CD14-positive monocyte (primary cell): ENCODE measurements around the gene FBRS. TPM values are rescaled to one million over a fixed set of nuclear protein-coding genes. Genes with fewer than 3 reads are reported as not detected.
A peak's percentile ranks its signal among the peaks of the same experiment; 100 is the strongest.

Experiments
- DNase-seq, 3 donors: peaks; one replicate each; pipeline ENCODE4 v3.0.0-alpha.2; 2011 to 2022
- H2AFZ ChIP-seq: 2 replicates; pipeline ENCODE4 v1.6.0; 2012; ENCODE audit warnings: mild to moderate bottlenecking, low read depth, low read length, inconsistent platforms; ENCODE audit not compliant: insufficient read depth, poor library complexity, severe bottlenecking
- H3K27ac ChIP-seq, 2 donors: 1 replicate in 1 of 2; 2 replicates in 1 of 2; pipeline ENCODE4 v1.5.1; 2012 to 2013; ENCODE audit warnings: low read length in 2 of 2, control low read depth in 1 of 2, inconsistent platforms in 1 of 2, low read depth in 1 of 2, mild to moderate bottlenecking in 1 of 2
- H3K27me3 ChIP-seq, 2 donors: one replicate each; pipeline versions ENCODE4 v1.6.0 to v1.6.1; 2011 to 2013; ENCODE audit warnings: low read length in 2 of 2; ENCODE audit not compliant: control insufficient read depth in 2 of 2, insufficient read depth in 2 of 2
- H3K36me3 ChIP-seq, 2 donors: replicated peaks in 1 of 2; 1 replicate in 1 of 2; 2 replicates in 1 of 2; pipeline versions ENCODE4 v1.5.1 to v1.6.1; 2012 to 2013; ENCODE audit warnings: low read length in 2 of 2, control low read depth in 1 of 2, inconsistent platforms in 1 of 2, mild to moderate bottlenecking in 1 of 2; ENCODE audit not compliant: insufficient read depth in 2 of 2, control insufficient read depth in 1 of 2
- H3K4me1 ChIP-seq, 2 donors: 1 replicate in 1 of 2; 2 replicates in 1 of 2; pipeline versions ENCODE4 v1.5.1 to v1.6.1; 2012 to 2013; ENCODE audit warnings: low read length in 2 of 2, control low read depth in 1 of 2, inconsistent platforms in 1 of 2, mild to moderate bottlenecking in 1 of 2, moderate library complexity in 1 of 2; ENCODE audit not compliant: insufficient read depth in 2 of 2, control insufficient read depth in 1 of 2
- H3K4me2 ChIP-seq: replicated peaks from 2 replicates; pipeline ENCODE3; 2012; ENCODE audit warnings: low read length, moderate library complexity, mild to moderate bottlenecking; ENCODE audit not compliant: poor library complexity, severe bottlenecking; ENCODE audit errors: extremely low read depth
- H3K4me3 ChIP-seq, 3 experiments: fragments of 200-600 bp in 1 of 3; sonication (generic) in 1 of 3; replicated peaks in 1 of 3; 1 replicate in 2 of 3; 2 replicates in 1 of 3; pipeline ENCODE4 v1.5.1; 2011 to 2013; ENCODE audit warnings: low read length in 3 of 3, mild to moderate bottlenecking in 3 of 3, control low read depth in 2 of 3, low read depth in 2 of 3, inconsistent platforms in 1 of 3, moderate library complexity in 1 of 3
- H3K79me2 ChIP-seq: 2 replicates; pipeline ENCODE4 v1.6.0; 2012; ENCODE audit warnings: mild to moderate bottlenecking, control low read depth, inconsistent platforms, low read length, moderate library complexity; ENCODE audit not compliant: insufficient read depth
- H3K9ac ChIP-seq: 2 replicates; pipeline ENCODE4 v1.6.0; 2017; ENCODE audit warnings: low read length, mild to moderate bottlenecking; ENCODE audit not compliant: insufficient read depth, poor library complexity, severe bottlenecking
- H3K9me3 ChIP-seq, 2 donors: replicated peaks in 1 of 2; 1 replicate in 1 of 2; 2 replicates in 1 of 2; pipeline versions ENCODE4 v1.5.1 to v1.6.1; 2012 to 2013; ENCODE audit warnings: low read length in 2 of 2, control low read depth in 1 of 2; ENCODE audit not compliant: control insufficient read depth in 1 of 2, insufficient read depth in 1 of 2
- H4K20me1 ChIP-seq: 2 replicates; pipeline ENCODE4 v1.6.0; 2012; ENCODE audit warnings: mild to moderate bottlenecking, low read length, control low read depth, moderate library complexity; ENCODE audit not compliant: insufficient read depth
- H3K27ac Mint-ChIP-seq, 7 donors: one replicate each; pipeline ENCODE4 v1.8.0; 2020; ENCODE audit warnings: mild to moderate bottlenecking in 7 of 7, mixed read lengths in 7 of 7, moderate library complexity in 6 of 7, inconsistent platforms in 2 of 7
- H3K27me3 Mint-ChIP-seq, 3 donors: one replicate each; pipeline ENCODE4 v1.8.0; 2021 to 2022; ENCODE audit warnings: low read depth in 3 of 3, mild to moderate bottlenecking in 3 of 3, mixed read lengths in 3 of 3, moderate library complexity in 3 of 3, inconsistent platforms in 1 of 3
- H3K36me3 Mint-ChIP-seq, 2 donors: one replicate each; pipeline ENCODE4 v1.8.0; 2020; ENCODE audit warnings: mixed read lengths in 2 of 2, inconsistent platforms in 1 of 2, mild to moderate bottlenecking in 1 of 2
- H3K4me1 Mint-ChIP-seq: one replicate; pipeline ENCODE4 v1.8.0; 2020; ENCODE audit warnings: mild to moderate bottlenecking, mixed read lengths
- H3K4me3 Mint-ChIP-seq, 2 donors: one replicate each; pipeline ENCODE4 v1.8.0; 2020; ENCODE audit warnings: mild to moderate bottlenecking in 2 of 2, mixed read lengths in 2 of 2, moderate library complexity in 1 of 2
- H3K9me3 Mint-ChIP-seq, 7 donors: one replicate each; pipeline ENCODE4 v1.8.0; 2020 to 2022; ENCODE audit warnings: mixed read lengths in 7 of 7, mild to moderate bottlenecking in 6 of 7, moderate library complexity in 6 of 7, inconsistent platforms in 2 of 7
- WGBS: methylation state at CpG from one replicate; pipeline ENCODE4 v1.1.5; 2013; ENCODE audit warnings: missing lambda C conversion rate; ENCODE audit not compliant: insufficient coverage; 5-methylcytosine and 5-hydroxymethylcytosine counted together
- intact Hi-C, 2 donors: fragments of 100-400 bp; cut with micrococcal nuclease; formaldehyde crosslinking; loops; one replicate each; pipeline versions ENCODE4 v1.15.0 to v1.15.1; 2023
- polyA plus RNA-seq, 3 donors: library from polyadenylated mRNA; depleted of rRNA in 1 of 3; unstranded in 2 of 3; stranded (reverse) in 1 of 3; fragments of 300-500 nt in 2 of 3; fragments of >200 nt in 1 of 3; fragmentation: Illumina TruSeq in 2 of 3; gene quantifications; 1 replicate in 2 of 3; 2 replicates in 1 of 3; pipeline ENCODE4 v1.2.3, GENCODE V29; 2012 to 2021
- TF ChIP-seq, protein P1 (sequence below): fragments of 200-600 bp; IDR thresholded peaks from one replicate; pipeline ENCODE4 v1.8.0; 2022; ENCODE audit warnings: antibody characterized with exemption, mild to moderate bottlenecking

The FBRS gene
- polyA plus RNA-seq, 3 donors, result 1.4 to 44.8 (median 2.1) TPM

DNA sequence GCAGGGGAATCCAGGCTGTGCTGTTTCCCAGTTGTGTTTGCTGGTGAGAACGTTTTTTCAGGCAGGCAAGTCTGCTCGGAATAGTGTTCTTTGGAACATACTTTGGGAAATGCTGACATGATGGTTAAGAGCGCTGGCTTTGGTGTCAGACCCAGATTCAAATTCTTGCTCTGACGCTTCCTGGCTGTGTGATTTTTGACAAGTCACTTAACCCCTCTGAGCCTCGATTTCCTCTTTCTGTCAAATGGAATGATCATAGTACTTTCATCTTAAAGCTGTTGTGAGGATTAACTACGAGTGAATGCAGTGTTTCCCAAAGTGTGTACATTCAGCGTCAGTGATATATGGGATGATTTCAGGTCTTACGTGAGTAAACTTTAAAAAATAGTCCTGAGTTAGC, 4.8 kb downstream of the FBRS start:
- 96% methylated on average over 7 of the region's 8 CpGs for WGBS
- Histone ChIP-seq H3K4me2 (no peak overlapping the region), H3K9ac (no peak overlapping the region), H3K27ac (no peak overlapping the region), H3K4me1 (peaks cover 21 to 25% of the 10 kb centered on the region in 2 donors), H3K9me3 (no peaks in the 10 kb centered on the region), H3K27me3 (no peaks in the 10 kb centered on the region), H4K20me1 (peaks cover 85% of the 10 kb centered on the region), H3K36me3 (peaks cover 68 to 71% of the 10 kb centered on the region in 2 donors), H3K4me3 (no peak overlapping the region), H2AFZ (no peak overlapping the region), H3K79me2 (peaks cover 58% of the 10 kb centered on the region)
- no peaks in the 10 kb centered on the region for H3K9me3 Mint-ChIP-seq
- no peak overlapping the region for H3K4me3 Mint-ChIP-seq
- H3K4me1 Mint-ChIP-seq, result peaks cover 26% of the 10 kb centered on the region
- peaks cover 66 to 74% of the 10 kb centered on the region in 2 donors for H3K36me3 Mint-ChIP-seq
- H3K27me3 Mint-ChIP-seq, result peaks cover 0 to 1% (median 0%) of the 10 kb centered on the region in 3 donors
- no peak for DNase-seq
- H3K27ac Mint-ChIP-seq, result peak overlapping the region in 4 of 7 donors; percentile 24 to 63 (median 58)
- TF ChIP-seq, protein P1, sequence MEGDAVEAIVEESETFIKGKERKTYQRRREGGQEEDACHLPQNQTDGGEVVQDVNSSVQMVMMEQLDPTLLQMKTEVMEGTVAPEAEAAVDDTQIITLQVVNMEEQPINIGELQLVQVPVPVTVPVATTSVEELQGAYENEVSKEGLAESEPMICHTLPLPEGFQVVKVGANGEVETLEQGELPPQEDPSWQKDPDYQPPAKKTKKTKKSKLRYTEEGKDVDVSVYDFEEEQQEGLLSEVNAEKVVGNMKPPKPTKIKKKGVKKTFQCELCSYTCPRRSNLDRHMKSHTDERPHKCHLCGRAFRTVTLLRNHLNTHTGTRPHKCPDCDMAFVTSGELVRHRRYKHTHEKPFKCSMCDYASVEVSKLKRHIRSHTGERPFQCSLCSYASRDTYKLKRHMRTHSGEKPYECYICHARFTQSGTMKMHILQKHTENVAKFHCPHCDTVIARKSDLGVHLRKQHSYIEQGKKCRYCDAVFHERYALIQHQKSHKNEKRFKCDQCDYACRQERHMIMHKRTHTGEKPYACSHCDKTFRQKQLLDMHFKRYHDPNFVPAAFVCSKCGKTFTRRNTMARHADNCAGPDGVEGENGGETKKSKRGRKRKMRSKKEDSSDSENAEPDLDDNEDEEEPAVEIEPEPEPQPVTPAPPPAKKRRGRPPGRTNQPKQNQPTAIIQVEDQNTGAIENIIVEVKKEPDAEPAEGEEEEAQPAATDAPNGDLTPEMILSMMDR, result no peak
- intact Hi-C loops, result no loop called here

DNA sequence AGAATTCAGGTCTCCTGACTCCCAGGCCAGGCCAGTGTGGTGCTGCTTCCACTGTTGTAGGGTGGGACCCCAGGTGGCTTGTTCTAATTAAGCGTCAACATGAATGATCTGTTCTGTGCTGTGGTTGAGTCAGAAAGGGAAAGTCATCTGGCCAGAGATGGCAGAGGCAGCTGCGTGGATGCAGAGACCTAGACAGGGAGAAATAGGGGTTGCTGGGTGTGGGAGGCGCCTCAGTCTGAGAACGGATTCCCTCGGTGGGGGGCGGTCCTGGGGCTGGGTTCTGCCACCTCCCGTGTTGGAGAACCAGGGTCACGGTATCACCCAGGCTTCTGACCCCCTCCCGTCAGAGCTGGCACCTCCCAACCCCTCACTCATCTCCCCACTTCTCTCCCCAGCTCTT, 5.6 kb downstream of the FBRS start:
- H3K4me3 ChIP-seq, result no peak overlapping the region
- peaks cover 69 to 81% of the 10 kb centered on the region in 2 donors for H3K36me3 Mint-ChIP-seq
- TF ChIP-seq, protein P1, result no peak

More for the DNA sequence above, 5.6 kb downstream of the FBRS start:
- H3K27me3 ChIP-seq, result no peaks in the 10 kb centered on the region
- intact Hi-C loops, result no loop called here
- H3K9ac ChIP-seq, result no peak overlapping the region
- WGBS, result 100% methylated on average over 7 of the region's 9 CpGs
- peak overlapping the region in 3 of 7 donors; percentile 16 to 82 (median 58) for H3K27ac Mint-ChIP-seq
- H3K27me3 Mint-ChIP-seq, result peaks cover 0 to 1% (median 0%) of the 10 kb centered on the region in 3 donors
- H3K36me3 ChIP-seq, result peaks cover 76 to 79% of the 10 kb centered on the region in 2 donors
- H3K27ac ChIP-seq, result peak overlapping the region in 1 of 2 donors; percentile 41
- H3K79me2 ChIP-seq, result peaks cover 58% of the 10 kb centered on the region
- peaks cover 21 to 25% of the 10 kb centered on the region in 2 donors for H3K4me1 ChIP-seq
- peaks cover 91% of the 10 kb centered on the region for H4K20me1 ChIP-seq
- no peaks in the 10 kb centered on the region for H3K9me3 ChIP-seq
- H3K9me3 Mint-ChIP-seq, result no peaks in the 10 kb centered on the region
- no peak overlapping the region for H3K4me3 Mint-ChIP-seq
- H3K4me2 ChIP-seq, result no peak overlapping the region
- DNase-seq, result no peak
- no peak overlapping the region for H2AFZ ChIP-seq
- H3K4me1 Mint-ChIP-seq, result peaks cover 26% of the 10 kb centered on the region
